Measurements from ENCODE around the gene GUCD1. TPM values are rescaled to one million over a fixed set of nuclear protein-coding genes. Genes with fewer than 3 reads are reported as not detected.
A peak's percentile ranks its signal among the peaks of the same experiment; 100 is the strongest.

GUCD1 gene
- total and polyA plus RNA-seq, 2 of the 13 experiments (the other 11 are each of a cell fraction or from before 2014, with no cell fraction given), result 128 to 245 TPM

DNA sequence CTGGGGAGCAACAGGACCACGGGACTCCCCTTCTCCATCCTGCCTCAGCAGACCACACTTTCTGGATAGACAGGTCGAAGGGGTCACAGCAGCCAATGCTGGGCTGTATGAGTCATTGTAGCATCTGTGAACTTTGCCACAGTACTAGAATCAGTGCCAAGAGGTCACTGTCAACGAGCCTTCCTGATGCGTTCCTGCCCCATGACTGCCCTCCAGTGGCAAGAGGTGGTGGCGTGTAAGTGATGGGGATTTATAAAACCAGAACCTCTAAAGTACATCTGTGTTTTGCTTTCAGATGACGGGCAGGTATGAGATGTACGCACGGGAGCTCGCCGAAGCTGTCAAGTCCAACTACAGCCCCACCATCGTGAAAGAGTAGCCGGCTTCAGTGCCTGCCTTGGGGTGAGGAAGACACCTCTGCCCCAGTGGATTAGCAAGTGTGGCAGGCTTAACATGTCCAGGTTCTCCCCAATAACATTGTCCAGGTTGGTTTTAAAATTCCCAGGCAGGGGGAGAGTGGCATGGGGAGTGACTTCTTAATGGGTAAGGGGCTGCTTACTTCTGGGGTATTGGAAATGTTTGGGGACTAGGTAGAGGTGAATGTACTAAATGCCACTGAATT is 29.4 kb downstream of the GUCD1 start (continued):
- TF ChIP-seq, protein P1, sequence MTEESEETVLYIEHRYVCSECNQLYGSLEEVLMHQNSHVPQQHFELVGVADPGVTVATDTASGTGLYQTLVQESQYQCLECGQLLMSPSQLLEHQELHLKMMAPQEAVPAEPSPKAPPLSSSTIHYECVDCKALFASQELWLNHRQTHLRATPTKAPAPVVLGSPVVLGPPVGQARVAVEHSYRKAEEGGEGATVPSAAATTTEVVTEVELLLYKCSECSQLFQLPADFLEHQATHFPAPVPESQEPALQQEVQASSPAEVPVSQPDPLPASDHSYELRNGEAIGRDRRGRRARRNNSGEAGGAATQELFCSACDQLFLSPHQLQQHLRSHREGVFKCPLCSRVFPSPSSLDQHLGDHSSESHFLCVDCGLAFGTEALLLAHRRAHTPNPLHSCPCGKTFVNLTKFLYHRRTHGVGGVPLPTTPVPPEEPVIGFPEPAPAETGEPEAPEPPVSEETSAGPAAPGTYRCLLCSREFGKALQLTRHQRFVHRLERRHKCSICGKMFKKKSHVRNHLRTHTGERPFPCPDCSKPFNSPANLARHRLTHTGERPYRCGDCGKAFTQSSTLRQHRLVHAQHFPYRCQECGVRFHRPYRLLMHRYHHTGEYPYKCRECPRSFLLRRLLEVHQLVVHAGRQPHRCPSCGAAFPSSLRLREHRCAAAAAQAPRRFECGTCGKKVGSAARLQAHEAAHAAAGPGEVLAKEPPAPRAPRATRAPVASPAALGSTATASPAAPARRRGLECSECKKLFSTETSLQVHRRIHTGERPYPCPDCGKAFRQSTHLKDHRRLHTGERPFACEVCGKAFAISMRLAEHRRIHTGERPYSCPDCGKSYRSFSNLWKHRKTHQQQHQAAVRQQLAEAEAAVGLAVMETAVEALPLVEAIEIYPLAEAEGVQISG (CRISPR knock-in tag; IDR thresholded peaks at IDR 0.05), result peak; percentile 44; the same call in 1 of the 2 replicates
- TF ChIP-seq REL (CRISPR knock-in tag; conservative IDR thresholded peaks at IDR 0.05) (no peak), MAFG (CRISPR knock-in tag; IDR thresholded peaks at IDR 0.05) (no peak), ELF4 (CRISPR knock-in tag; IDR thresholded peaks at IDR 0.05; ENCODE audit: borderline replicate concordance) (no peak), SRSF9 (IDR thresholded peaks at IDR 0.05; ENCODE audit: borderline replicate concordance, insufficient read depth, low read depth, low read length, poor library complexity, severe bottlenecking) (no peak), IKZF1 (IDR thresholded peaks at IDR 0.05) (no peak), SMAD3 (CRISPR knock-in tag; IDR thresholded peaks at IDR 0.05) (peak; percentile 69; the same call in 1 of the 2 replicates), YEATS4 (CRISPR knock-in tag; IDR thresholded peaks at IDR 0.05; ENCODE audit: borderline replicate concordance) (no peak), TBX3 (IDR thresholded peaks at IDR 0.05; ENCODE audit: borderline replicate concordance) (no peak), ZNF839 (CRISPR knock-in tag; IDR thresholded peaks at IDR 0.05; ENCODE audit: borderline replicate concordance) (no peak), NFYC (CRISPR knock-in tag; IDR thresholded peaks at IDR 0.05) (no peak)
- TF ChIP-seq, protein P2, sequence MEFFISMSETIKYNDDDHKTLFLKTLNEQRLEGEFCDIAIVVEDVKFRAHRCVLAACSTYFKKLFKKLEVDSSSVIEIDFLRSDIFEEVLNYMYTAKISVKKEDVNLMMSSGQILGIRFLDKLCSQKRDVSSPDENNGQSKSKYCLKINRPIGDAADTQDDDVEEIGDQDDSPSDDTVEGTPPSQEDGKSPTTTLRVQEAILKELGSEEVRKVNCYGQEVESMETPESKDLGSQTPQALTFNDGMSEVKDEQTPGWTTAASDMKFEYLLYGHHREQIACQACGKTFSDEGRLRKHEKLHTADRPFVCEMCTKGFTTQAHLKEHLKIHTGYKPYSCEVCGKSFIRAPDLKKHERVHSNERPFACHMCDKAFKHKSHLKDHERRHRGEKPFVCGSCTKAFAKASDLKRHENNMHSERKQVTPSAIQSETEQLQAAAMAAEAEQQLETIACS (CRISPR knock-in tag; IDR thresholded peaks at IDR 0.05), result no peak
- TF ChIP-seq, protein P3, sequence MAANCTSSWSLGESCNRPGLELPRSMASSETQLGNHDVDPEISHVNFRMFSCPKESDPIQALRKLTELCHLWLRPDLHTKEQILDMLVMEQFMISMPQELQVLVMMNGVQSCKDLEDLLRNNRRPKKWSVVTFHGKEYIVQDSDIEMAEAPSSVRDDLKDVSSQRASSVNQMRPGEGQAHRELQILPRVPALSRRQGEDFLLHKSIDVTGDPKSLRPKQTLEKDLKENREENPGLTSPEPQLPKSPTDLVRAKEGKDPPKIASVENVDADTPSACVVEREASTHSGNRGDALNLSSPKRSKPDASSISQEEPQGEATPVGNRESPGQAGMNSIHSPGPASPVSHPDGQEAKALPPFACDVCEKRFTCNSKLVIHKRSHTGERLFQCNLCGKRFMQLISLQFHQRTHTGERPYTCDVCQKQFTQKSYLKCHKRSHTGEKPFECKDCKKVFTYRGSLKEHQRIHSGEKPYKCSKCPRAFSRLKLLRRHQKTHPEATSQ (CRISPR knock-in tag; IDR thresholded peaks at IDR 0.05; ENCODE audit: borderline replicate concordance), result peak; percentile 39; the same call in 1 of the 2 replicates
- TF ChIP-seq, protein P4, sequence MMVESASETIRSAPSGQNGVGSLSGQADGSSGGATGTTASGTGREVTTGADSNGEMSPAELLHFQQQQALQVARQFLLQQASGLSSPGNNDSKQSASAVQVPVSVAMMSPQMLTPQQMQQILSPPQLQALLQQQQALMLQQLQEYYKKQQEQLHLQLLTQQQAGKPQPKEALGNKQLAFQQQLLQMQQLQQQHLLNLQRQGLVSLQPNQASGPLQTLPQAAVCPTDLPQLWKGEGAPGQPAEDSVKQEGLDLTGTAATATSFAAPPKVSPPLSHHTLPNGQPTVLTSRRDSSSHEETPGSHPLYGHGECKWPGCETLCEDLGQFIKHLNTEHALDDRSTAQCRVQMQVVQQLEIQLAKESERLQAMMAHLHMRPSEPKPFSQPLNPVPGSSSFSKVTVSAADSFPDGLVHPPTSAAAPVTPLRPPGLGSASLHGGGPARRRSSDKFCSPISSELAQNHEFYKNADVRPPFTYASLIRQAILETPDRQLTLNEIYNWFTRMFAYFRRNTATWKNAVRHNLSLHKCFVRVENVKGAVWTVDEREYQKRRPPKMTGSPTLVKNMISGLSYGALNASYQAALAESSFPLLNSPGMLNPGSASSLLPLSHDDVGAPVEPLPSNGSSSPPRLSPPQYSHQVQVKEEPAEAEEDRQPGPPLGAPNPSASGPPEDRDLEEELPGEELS (CRISPR knock-in tag; IDR thresholded peaks at IDR 0.05), result peak; percentile 67; the same call in 1 of the 2 replicates
- TF ChIP-seq, protein P5, sequence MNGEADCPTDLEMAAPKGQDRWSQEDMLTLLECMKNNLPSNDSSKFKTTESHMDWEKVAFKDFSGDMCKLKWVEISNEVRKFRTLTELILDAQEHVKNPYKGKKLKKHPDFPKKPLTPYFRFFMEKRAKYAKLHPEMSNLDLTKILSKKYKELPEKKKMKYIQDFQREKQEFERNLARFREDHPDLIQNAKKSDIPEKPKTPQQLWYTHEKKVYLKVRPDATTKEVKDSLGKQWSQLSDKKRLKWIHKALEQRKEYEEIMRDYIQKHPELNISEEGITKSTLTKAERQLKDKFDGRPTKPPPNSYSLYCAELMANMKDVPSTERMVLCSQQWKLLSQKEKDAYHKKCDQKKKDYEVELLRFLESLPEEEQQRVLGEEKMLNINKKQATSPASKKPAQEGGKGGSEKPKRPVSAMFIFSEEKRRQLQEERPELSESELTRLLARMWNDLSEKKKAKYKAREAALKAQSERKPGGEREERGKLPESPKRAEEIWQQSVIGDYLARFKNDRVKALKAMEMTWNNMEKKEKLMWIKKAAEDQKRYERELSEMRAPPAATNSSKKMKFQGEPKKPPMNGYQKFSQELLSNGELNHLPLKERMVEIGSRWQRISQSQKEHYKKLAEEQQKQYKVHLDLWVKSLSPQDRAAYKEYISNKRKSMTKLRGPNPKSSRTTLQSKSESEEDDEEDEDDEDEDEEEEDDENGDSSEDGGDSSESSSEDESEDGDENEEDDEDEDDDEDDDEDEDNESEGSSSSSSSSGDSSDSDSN (CRISPR knock-in tag; IDR thresholded peaks at IDR 0.05), result no peak; the same call in 1 of the 2 replicates
